HAP-1 (cell line): ENCODE results near the gene MATR3.
"Not testable (repeated sequence)": the region's sequence is repeated elsewhere in the genome, so short reads cannot be mapped to it uniquely, and the experiment has no call there.

Experiments
- DNase-seq, 2 experiments: peaks; one replicate each; pipeline ENCODE4 v3.0.0-alpha.2; 2016 to 2020; ENCODE audit warnings: low spot score in 2 of 2
- H3K27me3 ChIP-seq: fragments of 250-450 bp; sonication (Bioruptor Pico); 2 replicates; pipeline ENCODE4 v1.5.1; 2020; ENCODE audit warnings: low read depth, mild to moderate bottlenecking, moderate library complexity
- H3K36me3 ChIP-seq: fragments of 250-450 bp; sonication (Bioruptor Pico); replicated peaks from 2 replicates; pipeline ENCODE4 v1.5.1; 2020; ENCODE audit warnings: mild to moderate bottlenecking
- H3K4me1 ChIP-seq: fragments of 250-450 bp; sonication (Bioruptor Pico); 2 replicates; pipeline ENCODE4 v1.5.1; 2020; ENCODE audit warnings: mild to moderate bottlenecking
- H3K4me3 ChIP-seq: fragments of 250-450 bp; sonication (Bioruptor Pico); 2 replicates; pipeline ENCODE4 v1.5.1; 2020; ENCODE audit warnings: mild to moderate bottlenecking, moderate library complexity
- H3K9me3 ChIP-seq: fragments of 250-450 bp; sonication (Bioruptor Pico); 2 replicates; pipeline ENCODE4 v1.5.1; 2020; ENCODE audit warnings: mild to moderate bottlenecking, moderate library complexity
- in situ Hi-C: fragments of 300-500 bp; cut with MboI; formaldehyde crosslinking; loops from 3 replicates; pipeline ENCODE4 v1.14.3; 2020; ENCODE audit warnings: low sequenced_read_pairs, inconsistent platforms, mixed read lengths

MATR3 gene

DNA sequence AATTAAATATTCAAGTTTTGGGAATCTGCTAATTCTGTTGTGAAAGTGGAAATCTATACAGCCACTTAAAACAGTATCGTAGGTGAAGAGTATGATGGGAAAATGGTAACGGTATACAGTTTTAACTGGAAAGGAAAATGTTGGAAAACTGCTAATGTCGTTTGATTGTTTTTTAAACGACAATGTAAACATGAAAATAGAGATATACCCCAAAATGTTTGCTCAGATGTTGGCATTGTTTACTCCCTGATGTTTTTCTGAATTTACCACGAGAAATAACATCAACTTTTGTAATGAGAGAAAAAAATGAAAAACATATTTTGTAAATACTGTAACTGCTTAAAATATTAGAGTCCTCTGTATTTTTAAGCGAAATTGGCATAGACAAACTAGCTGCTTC lies 2.7 kb downstream of the MATR3 start:
- Histone ChIP-seq H3K4me3 (peak overlapping the region; percentile 97), H3K27me3 (no peaks in the 10 kb centered on the region), H3K36me3 (peaks cover 11% of the 10 kb centered on the region), H3K4me1 (peaks cover 32% of the 10 kb centered on the region), H3K9me3 (no peaks in the 10 kb centered on the region)
- no peak for DNase-seq
- in situ Hi-C loops: no loop called here

DNA sequence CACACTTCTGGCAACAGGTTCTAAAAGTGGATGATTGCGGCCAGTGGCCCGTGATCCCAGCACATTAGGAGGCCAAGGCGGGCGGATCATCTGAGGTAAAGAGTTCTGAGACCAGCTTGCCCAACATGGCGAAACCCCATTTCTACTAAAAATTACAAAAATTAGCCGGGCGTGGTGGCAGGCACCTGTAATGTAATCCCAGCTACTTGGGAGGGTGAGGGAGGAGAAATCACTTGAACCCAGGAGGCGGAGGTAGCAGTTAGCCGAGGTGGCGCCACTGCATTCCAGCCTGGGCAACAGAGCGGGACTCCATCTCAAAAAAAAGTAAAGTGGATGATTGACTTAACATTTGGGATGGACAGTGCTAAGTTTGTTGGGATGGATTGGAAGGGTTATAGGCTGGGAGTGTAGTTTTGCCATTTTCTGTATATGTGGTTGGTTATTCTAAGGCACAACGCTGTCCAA lies 3.4 kb downstream of the MATR3 start:
- no peak for DNase-seq
- Histone ChIP-seq H3K27me3 (no peaks in the 10 kb centered on the region), H3K4me3 (no peak overlapping the region), H3K9me3 (no peaks in the 10 kb centered on the region), H3K4me1 (peaks cover 39% of the 10 kb centered on the region), H3K36me3 (peaks cover 8% of the 10 kb centered on the region)
- in situ Hi-C loops: no loop called here

DNA sequence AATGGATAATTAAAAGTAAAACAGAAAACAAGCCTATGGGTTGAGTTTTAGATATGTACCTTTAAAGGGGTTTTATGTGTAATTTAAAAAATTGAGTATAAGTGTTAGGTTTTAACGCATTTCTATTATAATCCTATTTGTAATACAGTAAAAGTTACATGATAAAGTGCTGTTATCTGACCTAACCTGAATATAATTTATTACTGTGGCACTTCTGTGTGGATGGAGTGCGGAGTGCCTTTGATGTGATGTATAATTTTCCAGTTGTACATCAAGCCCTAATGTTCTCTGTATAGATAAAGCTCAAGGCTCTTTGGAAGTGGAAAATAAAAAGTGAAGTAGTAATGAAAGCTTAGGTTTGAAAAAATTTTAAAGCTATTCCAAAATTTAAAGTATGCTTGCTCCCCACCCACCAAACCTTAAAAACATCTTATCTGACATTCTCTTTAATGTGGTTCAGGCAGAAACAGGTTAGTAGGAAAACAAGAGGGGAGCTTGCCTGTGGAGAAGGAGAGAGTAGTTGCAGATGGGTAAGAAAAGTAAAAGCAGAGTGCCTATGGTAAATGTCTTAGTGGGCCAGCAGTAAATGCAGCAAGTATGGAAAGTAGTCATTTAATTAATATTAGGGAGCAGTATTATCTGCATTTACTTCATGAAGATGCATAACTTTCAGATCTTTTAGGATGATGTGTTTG lies 4.0 kb downstream of the MATR3 start:
- Histone ChIP-seq H3K4me1 (peaks cover 41% of the 10 kb centered on the region), H3K36me3 (peaks cover 8% of the 10 kb centered on the region), H3K4me3 (no peak overlapping the region), H3K9me3 (no peaks in the 10 kb centered on the region), H3K27me3 (no peaks in the 10 kb centered on the region)
- DNase-seq: no peak
- in situ Hi-C loops: no loop called here

DNA sequence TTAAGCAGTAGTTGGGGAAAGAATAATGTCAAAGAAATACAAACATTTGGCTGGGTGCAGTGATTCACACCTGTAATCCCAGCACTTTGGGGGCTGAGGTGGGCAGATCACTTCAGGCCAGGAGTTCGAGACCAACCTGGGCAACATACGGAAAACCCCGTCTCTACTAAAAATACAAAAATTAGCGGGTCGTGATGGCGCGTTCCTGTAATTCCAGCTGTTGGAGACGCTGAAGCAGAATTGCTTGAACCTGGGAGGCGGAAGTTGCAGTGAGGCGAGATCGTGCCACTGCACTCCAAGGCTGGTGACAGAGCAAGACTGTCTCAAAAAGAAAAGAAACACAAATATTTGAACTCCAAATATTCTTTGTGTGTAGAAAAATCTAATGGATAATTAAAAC lies 4.7 kb downstream of the MATR3 start:
- in situ Hi-C loops: no loop called here
- peaks cover 39% of the 10 kb centered on the region for H3K4me1 ChIP-seq
- DNase-seq: no peak
- H3K27me3 ChIP-seq: no peaks in the 10 kb centered on the region
- H3K4me3 ChIP-seq: no peak overlapping the region
- H3K9me3 ChIP-seq: no peaks in the 10 kb centered on the region
- peaks cover 8% of the 10 kb centered on the region for H3K36me3 ChIP-seq

DNA sequence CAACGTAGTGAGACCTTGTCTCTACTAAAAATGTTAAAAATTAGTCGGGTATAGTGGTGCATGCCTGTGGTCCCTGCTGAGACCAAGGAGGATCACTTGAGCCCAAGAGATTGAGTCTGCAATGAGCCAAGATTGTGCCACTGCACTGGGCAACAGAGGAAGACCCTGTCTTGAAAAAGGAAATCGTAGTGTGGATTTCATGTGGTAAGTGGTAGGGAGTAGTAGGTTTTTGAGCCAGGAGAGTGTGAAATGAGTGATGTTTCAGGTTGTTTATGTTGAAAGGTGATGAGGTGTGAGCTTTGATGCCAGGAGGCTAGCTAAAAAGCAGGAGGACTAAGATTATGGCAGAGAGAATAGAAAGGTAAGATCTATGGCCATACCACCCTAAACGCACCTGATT lies 5.9 kb downstream of the MATR3 start:
- DNase-seq: no peak
- Histone ChIP-seq H3K36me3 (peaks cover 3% of the 10 kb centered on the region; the same call in 1 of the 2 replicates), H3K4me3 (no peak overlapping the region), H3K9me3 (no peaks in the 10 kb centered on the region), H3K4me1 (peaks cover 47% of the 10 kb centered on the region), H3K27me3 (no peaks in the 10 kb centered on the region)
- in situ Hi-C loops: no loop called here

DNA sequence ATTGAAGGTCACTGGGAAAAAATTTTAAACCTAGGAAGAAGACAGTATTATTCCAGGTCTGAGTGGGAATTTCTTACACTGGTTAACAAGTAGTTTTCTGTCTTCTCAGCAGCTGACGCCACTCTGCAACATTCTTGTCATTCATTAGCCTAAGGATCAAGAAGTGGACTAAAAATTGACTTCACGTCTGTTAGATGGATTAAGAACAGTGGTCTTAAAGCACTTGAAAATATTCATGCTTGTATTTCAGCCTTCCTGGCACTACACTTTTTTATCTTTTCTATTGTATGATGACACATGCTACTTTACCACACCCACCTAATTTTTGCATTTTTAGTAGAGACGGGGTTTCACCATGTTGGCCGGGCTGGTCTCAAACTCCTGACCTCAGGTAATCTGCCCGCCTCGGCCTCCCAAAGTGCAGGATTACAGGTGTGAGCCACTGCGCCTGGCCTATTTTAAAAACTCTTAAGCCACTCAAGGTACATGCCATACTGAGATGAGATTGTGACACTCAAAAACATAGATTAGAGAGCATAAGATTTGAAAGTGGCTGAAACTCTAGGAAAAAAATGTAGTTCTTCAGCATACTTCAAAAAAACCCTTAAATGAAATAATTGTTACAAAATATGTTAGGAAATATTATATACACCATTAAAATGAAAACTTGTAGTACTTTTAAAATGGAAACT lies 8.4 kb downstream of the MATR3 start:
- H3K27me3 ChIP-seq: no peaks in the 10 kb centered on the region
- no peaks in the 10 kb centered on the region; the same call in 1 of the 2 replicates for H3K36me3 ChIP-seq
- no peaks in the 10 kb centered on the region for H3K9me3 ChIP-seq
- in situ Hi-C loops: loop anchor here (25.0 kb wide), 1 partner anchor 1115 kb away; the partner anchor contains the start of genes BRD8 and KIF20A
- H3K4me1 ChIP-seq: peaks cover 40% of the 10 kb centered on the region
- no peak for DNase-seq
- H3K4me3 ChIP-seq: no peak overlapping the region

DNA sequence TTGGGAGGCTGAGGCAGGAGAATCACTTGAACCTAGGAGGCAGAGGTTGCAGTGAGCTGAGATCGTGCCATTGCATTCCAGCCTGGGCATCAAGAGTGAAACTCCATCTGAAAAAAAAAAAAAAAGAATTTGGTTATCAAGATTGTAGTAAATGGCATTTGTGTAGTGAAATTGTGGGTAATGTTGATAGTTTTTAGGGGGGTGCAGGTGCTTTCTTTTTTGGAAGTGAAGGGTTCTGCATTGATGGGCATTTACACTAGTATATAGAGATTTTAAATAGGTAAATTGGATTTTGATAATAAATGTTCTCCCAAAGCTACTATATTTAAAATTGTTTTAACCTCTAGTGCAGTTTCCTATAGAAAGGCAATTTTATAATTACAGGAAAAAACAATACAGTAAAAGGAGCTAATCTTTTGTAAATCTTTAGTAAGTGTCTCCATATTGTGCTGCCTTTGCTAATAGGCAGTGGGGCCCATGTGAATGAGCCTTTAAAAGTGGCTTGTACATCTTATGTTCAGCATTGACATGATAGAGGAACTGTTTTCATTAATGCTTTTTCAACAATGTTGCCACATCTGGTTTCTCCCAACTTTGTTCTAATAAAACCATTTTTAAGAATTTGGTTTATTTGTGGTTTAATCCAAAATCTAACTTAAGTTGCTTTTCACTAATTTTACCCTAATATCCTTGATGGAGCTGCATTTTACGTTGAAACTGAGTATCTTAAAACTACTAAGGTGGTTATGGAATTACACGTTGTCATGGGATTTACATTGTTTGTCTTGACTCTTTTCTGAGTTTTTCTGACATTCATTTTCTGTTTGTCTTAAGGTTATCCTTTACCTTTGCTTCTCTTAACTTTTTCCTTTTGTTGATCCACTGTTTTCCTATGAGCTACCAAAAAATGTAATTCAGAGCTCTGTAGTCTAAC lies 11.1 kb downstream of the MATR3 start:
- Histone ChIP-seq H3K4me3 (no peak overlapping the region), H3K4me1 (peaks cover 43% of the 10 kb centered on the region), H3K9me3 (no peaks in the 10 kb centered on the region), H3K36me3 (peaks cover 3% of the 10 kb centered on the region), H3K27me3 (no peaks in the 10 kb centered on the region)
- in situ Hi-C loops: loop anchor here (25.0 kb wide), 1 partner anchor 1117 kb away; the partner anchor contains the start of genes BRD8 and KIF20A
- DNase-seq: no peak

DNA sequence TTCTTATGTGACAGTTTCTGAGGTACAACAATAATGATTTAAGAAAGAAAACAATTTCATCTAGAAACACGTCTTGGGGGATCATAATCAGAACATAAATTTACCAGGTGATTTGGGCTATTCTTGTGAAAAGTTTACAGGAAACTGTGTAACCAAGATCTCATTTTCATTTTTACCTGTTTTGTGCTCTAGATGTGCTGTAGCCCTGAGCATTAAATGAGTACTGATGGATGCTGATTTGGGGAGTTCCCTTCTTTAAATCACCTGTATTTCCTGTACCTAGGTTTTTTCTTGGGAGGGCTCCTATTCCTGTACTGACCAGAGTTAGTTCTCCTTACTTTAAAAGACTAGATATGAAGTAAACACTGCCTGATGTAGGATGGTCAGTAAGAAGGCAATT lies 12.7 kb downstream of the MATR3 start:
- DNase-seq: no peak
- H3K27me3 ChIP-seq: no peaks in the 10 kb centered on the region
- no peaks in the 10 kb centered on the region for H3K9me3 ChIP-seq
- in situ Hi-C loops: loop anchor here (25.0 kb wide), 1 partner anchor 1119 kb away; the partner anchor contains the start of genes BRD8 and KIF20A
- peaks cover 3% of the 10 kb centered on the region for H3K36me3 ChIP-seq
- peaks cover 42% of the 10 kb centered on the region for H3K4me1 ChIP-seq
- no peak overlapping the region for H3K4me3 ChIP-seq

DNA sequence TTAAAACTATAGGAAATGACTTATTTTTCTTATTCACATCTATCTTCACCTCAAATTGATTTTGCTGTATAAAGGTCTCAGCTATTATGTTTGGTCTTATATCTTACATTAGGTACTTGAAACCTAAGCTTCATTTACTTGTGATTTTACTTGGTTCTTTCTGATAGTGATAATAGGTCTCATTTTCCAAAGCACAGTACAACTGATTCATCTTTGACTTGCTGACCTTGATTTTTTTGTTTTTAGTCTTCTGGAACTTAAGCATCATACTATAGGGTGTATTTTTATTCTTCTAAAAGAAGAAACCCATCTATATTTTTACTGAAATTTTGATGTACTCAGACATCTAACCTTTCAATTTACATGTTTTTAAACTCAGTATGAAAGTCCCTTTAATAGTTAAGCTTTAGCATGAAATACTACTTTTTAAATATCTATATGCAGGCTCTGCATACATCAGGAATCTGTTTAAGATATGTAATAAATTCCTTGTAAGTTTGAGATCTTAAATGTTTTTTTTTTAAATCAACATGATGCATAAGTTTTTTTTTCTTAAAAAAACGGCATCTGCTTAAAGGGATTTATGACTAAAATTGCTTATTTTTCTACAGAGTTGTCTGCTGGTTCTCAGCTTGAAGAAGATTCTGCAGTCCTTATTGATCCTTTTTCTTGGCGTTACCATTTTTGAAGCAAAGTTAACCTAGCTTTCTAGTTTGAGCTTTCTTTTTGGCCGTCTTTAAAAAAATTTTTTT lies 13.3 kb downstream of the MATR3 start:
- H3K4me1 ChIP-seq: peaks cover 36% of the 10 kb centered on the region
- no peak for DNase-seq
- peaks cover 3% of the 10 kb centered on the region for H3K36me3 ChIP-seq
- in situ Hi-C loops: loop anchor here (25.0 kb wide), 1 partner anchor 1120 kb away; the partner anchor contains the start of genes BRD8 and KIF20A
- no peaks in the 10 kb centered on the region for H3K27me3 ChIP-seq
- no peak overlapping the region for H3K4me3 ChIP-seq
- H3K9me3 ChIP-seq: no peaks in the 10 kb centered on the region

DNA sequence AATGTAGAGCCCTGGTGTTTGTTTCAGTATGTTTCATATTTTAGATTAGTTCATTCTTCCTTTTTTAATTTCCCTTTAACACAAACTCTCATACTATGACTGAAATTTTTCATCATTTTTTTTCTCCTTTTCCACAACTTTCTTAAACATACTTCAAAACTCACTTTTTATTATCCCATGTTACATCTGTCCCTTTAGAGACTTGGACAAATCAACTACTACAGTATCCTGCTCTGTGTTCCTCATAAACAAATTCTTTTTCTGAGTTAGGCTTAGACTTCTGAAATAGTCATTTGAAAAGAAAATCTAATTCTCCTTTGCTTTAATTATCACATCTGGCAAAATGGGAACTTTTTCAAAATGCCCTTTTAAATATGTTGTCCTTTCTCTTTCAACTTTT lies 15.3 kb downstream of the MATR3 start:
- H3K4me3 ChIP-seq: no peak overlapping the region
- no peaks in the 10 kb centered on the region for H3K27me3 ChIP-seq
- H3K4me1 ChIP-seq: peaks cover 30% of the 10 kb centered on the region
- peaks cover 3% of the 10 kb centered on the region for H3K36me3 ChIP-seq
- in situ Hi-C loops: loop anchor here (25.0 kb wide), 1 partner anchor 1121 kb away; the partner anchor contains the start of genes BRD8 and KIF20A
- DNase-seq: no peak
- no peaks in the 10 kb centered on the region for H3K9me3 ChIP-seq

DNA sequence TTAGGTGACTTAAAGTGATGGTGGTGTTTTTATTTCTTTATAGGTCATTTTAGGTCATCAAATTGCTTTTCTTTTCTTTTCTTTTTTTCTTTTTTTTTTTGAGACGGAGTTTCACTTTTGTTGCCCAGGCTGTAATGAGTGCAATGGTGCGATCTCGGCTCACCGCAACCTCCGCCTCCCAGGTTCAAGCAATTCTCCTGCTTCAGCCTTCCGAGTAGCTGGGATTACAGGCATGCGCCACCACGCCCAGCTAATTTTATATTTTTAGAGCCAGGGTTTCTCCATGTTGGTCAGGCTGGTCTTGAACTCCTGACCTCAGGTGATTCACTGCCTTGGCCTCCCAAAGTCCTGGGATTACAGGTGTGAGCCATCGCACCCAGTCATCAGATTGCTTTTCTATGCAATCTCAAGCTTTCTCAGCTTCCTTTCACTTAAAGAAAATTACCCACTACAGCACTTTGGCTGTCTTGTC lies 17.2 kb downstream of the MATR3 start:
- H3K36me3 ChIP-seq: peaks cover 11% of the 10 kb centered on the region
- in situ Hi-C loops: loop anchor here (25.0 kb wide), 1 partner anchor 1123 kb away; the partner anchor contains the start of genes BRD8 and KIF20A
- not testable (repeated sequence) for H3K27me3 ChIP-seq, H3K9me3 ChIP-seq, DNase-seq, H3K4me3 ChIP-seq
- H3K4me1 ChIP-seq: peaks cover 17% of the 10 kb centered on the region

DNA sequence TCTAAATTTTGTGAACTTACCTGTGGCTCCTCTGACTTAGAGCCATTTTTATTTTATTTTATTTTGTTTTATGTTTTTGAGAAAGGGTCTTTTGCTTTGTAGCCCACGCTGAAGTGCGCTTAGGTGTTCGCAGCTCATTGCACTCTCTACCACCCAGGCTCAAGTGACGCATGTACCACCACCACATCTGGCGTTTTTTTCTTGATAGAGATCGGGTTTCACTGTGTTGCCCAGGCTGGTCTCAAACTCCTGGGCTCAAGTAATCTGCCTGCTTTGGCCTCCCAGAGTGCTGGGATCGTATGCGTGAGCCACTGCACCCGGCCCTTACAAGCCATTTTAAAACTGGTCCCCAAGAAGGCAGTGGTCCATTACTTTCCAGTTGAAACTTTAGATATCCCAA lies 18.5 kb downstream of the MATR3 start:
- H3K9me3 ChIP-seq: no peaks in the 10 kb centered on the region
- in situ Hi-C loops: loop anchor here (25.0 kb wide), 1 partner anchor 1125 kb away; the partner anchor contains the start of genes BRD8 and KIF20A
- peaks cover 17% of the 10 kb centered on the region for H3K4me1 ChIP-seq
- no peaks in the 10 kb centered on the region for H3K27me3 ChIP-seq
- no peak for DNase-seq
- H3K36me3 ChIP-seq: peaks cover 25% of the 10 kb centered on the region
- H3K4me3 ChIP-seq: no peak overlapping the region
